WERI-Rb-1 (cell line): ENCODE measurements around the gene PIPOX.

Experiments
- DNase-seq: peaks from one replicate; pipeline ENCODE4 v3.0.0-alpha.2; 2020
- H3K27ac ChIP-seq: fragments of 250-450 bp; sonication (Bioruptor Pico); 2 replicates; pipeline ENCODE4 v1.5.1; 2020; ENCODE audit warnings: mild to moderate bottlenecking, moderate library complexity
- H3K27me3 ChIP-seq: fragments of 250-450 bp; sonication (Bioruptor Pico); 2 replicates; pipeline ENCODE4 v1.5.1; 2021; ENCODE audit warnings: mild to moderate bottlenecking, low read depth, moderate library complexity; ENCODE audit not compliant: insufficient read depth, severe bottlenecking
- H3K36me3 ChIP-seq: fragments of 250-450 bp; sonication (Bioruptor Pico); 2 replicates; pipeline ENCODE4 v1.5.1; 2020; ENCODE audit warnings: mild to moderate bottlenecking, moderate library complexity
- H3K4me3 ChIP-seq: 2 replicates; pipeline ENCODE4 v1.5.1; 2011; ENCODE audit warnings: low read depth, mild to moderate bottlenecking, control low read depth, low read length
- H3K9me3 ChIP-seq: fragments of 250-450 bp; sonication (Bioruptor Pico); 2 replicates; pipeline ENCODE4 v1.5.1; 2021; ENCODE audit warnings: mild to moderate bottlenecking, moderate library complexity; ENCODE audit not compliant: severe bottlenecking
- TF ChIP-seq, protein P1 (sequence below): IDR thresholded peaks from 2 replicates; pipeline ENCODE4 v1.5.1; 2011; ENCODE audit warnings: low read depth, mild to moderate bottlenecking, control low read depth, inconsistent platforms, low read length

PIPOX gene

DNA sequence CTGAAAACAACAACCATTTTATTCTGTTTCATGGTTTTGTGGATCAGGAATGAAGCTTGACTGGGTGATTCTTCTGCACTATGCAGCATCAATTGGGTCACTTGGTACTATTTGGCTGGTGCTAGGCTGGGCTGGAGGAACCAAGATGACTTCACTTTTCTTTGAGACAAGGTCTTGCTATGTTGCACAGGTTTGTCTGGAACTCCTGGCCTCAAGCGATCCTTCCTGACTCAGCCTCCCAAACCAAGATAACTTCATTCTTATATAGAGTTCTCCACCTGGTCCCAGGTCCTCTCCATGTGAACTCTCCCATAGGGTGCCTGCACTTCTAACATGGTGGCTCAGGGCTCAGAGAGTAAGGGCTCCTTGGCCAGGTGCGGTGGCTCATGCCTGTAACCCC is 1.9 kb upstream of the PIPOX start:
- Histone ChIP-seq H3K4me3 (no peak overlapping the region), H3K9me3 (no peaks in the 10 kb centered on the region), H3K27me3 (no peaks in the 10 kb centered on the region), H3K27ac (no peak overlapping the region), H3K36me3 (no peaks in the 10 kb centered on the region)
- DNase-seq: no peak
- TF ChIP-seq, protein P1, sequence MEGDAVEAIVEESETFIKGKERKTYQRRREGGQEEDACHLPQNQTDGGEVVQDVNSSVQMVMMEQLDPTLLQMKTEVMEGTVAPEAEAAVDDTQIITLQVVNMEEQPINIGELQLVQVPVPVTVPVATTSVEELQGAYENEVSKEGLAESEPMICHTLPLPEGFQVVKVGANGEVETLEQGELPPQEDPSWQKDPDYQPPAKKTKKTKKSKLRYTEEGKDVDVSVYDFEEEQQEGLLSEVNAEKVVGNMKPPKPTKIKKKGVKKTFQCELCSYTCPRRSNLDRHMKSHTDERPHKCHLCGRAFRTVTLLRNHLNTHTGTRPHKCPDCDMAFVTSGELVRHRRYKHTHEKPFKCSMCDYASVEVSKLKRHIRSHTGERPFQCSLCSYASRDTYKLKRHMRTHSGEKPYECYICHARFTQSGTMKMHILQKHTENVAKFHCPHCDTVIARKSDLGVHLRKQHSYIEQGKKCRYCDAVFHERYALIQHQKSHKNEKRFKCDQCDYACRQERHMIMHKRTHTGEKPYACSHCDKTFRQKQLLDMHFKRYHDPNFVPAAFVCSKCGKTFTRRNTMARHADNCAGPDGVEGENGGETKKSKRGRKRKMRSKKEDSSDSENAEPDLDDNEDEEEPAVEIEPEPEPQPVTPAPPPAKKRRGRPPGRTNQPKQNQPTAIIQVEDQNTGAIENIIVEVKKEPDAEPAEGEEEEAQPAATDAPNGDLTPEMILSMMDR: no peak

DNA sequence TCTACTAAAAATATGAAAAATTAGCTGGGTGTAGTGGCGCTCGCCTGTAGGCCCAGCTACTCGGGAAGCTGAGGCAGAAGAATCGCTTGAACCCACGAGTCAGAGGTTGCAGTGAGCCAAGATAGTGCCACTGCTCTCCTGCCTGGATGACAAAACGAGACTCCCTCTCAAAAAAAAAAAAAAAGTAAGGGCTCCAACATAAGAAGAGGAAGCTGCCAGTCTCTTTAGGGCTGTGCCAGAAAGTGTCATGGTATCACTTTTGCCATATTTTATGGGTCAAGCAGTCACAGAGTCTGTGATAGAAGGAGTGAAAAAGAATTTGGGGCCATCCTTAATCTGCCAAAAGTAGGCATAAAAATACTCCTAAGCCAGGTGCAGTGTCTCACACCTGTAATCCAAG is 1.4 kb upstream of the PIPOX start:
- H3K27me3 ChIP-seq: no peaks in the 10 kb centered on the region
- no peak for DNase-seq
- no peak overlapping the region for H3K4me3 ChIP-seq
- H3K27ac ChIP-seq: no peak overlapping the region
- TF ChIP-seq, protein P1: no peak
- no peaks in the 10 kb centered on the region for H3K36me3 ChIP-seq
- H3K9me3 ChIP-seq: no peaks in the 10 kb centered on the region

DNA sequence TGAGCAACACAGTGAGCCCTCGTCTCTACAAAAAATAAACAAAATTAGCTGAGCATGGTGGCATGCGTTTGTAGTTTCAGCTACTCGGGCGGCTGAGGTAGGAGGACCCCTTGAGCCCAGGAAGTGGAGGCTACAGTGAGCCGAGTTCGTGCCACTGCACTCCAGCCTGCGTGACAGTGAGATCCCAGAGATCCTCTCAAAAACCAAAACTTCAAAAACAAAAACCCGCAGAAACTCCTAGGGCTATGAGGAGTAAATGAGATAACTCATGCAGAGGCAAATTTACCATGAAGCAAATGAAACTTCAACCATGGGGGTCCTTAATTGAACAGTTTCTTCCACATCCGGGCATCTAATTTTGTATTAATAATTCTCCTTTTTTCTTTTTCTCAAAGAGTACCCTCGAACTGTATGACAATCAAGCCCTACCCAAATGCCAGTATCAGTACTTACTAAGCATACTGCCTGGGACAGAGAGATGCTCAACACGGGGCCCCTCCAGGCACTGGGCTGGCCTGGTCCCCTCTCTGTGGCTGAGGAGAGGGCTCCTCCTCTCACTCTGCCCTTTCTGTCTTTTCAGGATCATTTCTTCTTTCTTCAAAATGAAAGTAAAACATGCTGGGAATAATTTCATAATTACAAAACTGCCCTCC is 789 bp upstream of the PIPOX start:
- H3K9me3 ChIP-seq: no peaks in the 10 kb centered on the region
- DNase-seq: no peak
- H3K4me3 ChIP-seq: no peak overlapping the region
- H3K27me3 ChIP-seq: no peaks in the 10 kb centered on the region
- H3K27ac ChIP-seq: no peak overlapping the region
- TF ChIP-seq, protein P1: no peak
- H3K36me3 ChIP-seq: no peaks in the 10 kb centered on the region

DNA sequence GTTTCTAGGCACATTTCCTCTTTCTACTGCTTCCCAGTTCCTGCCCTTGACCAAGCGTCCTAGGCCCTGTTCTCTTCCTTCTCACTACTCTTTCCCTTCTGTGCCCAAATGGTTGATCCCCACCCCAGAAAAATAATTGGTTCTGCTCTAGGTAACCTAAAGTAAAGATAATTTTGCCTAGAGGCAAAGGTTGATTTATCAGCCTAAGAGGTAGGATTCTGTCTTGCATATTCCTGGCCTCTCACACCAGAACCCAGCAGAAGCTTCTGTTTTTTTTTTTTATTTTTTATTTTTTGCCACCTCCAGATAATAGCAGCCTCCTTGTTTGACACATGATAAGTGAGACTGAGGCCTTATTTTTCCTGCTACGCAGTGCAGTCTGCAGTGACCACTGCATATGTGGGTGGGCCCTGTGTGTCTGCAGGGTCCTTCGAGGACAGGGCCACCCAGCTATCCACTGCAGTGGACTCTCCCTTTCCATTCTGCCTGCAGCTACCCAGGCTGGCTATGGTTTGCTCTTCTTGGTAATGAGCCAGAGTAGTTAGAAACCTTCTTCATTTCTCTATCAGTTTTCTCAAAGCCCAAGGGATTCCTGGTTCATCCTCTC is 701 bp downstream of the PIPOX start:
- Histone ChIP-seq H3K4me3 (no peak overlapping the region), H3K27me3 (no peaks in the 10 kb centered on the region), H3K36me3 (no peaks in the 10 kb centered on the region), H3K9me3 (no peaks in the 10 kb centered on the region), H3K27ac (no peak overlapping the region)
- TF ChIP-seq, protein P1: no peak
- DNase-seq: no peak

DNA sequence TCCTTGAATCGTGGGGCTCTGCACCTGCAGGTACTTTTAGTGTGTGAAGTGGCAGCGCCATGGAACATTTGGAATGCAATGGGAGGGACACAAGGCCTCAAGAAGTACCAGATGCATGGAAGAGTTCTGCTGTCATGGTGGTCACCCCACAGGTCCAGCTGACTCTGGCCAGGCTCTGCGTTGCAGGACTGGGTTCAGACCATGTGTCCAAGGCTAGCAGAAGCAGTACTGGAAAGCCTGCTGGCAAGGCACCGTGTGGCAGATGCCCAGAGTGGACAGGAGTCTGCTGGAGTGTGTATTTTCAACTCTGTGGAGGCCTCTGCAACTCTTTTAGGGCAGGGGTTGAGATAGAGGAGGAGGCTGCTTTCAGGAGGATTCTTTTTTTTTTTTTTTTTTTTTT is 2.1 kb downstream of the PIPOX start:
- DNase-seq: no peak
- H3K36me3 ChIP-seq: no peaks in the 10 kb centered on the region
- TF ChIP-seq, protein P1: no peak
- H3K4me3 ChIP-seq: no peak overlapping the region
- H3K9me3 ChIP-seq: no peaks in the 10 kb centered on the region
- H3K27ac ChIP-seq: no peak overlapping the region
- no peaks in the 10 kb centered on the region for H3K27me3 ChIP-seq
